ENCODE results near the gene ZNF385B.

- TF ChIP-seq SIN3A (IDR thresholded peaks at IDR 0.05; ENCODE audit: borderline replicate concordance, insufficient read depth, low read depth, low read length) (no peak), CTCF (IDR thresholded peaks at IDR 0.05) (no peak)
These were observed 255.3 kb downstream of the ZNF385B start for GRCh38 chr2:179606141-179606540.

All from Panc1 (cell line).